ELF-1 (cell line): ENCODE measurements around the gene MRPL27.
"Not testable (repeated sequence)": the region's sequence is repeated elsewhere in the genome, so short reads cannot be mapped to it uniquely, and the experiment has no call there.

ENCODE experiments used
- DNase-seq: peaks from one replicate; pipeline ENCODE4 v3.0.0-alpha.2; 2016; ENCODE audit warnings: low read depth, low spot score

The MRPL27 gene

GRCh38 chr17:50372758-50373556, at the start of gene MRPL27, which contains the start of gene EME1:
Gene MRPL27 (minus strand): TSS chr17:50373184. CDS start chr17:50373170, 14 bp downstream.
Gene EME1 (plus strand): TSS chr17:50373229. CDS start chr17:50375209, 1,980 bp downstream.
- DNase-seq, result peak; percentile 94

GRCh38 chr17:50422738-50423137, 49.8 kb upstream of the MRPL27 start:
- DNase-seq, result no peak

- no peak for DNase-seq
Measured at GRCh38 chr17:50421308-50422051, 48.5 kb upstream of the MRPL27 start.

- DNase-seq, result no peak
Measured at GRCh38 chr17:50420419-50421112, 47.6 kb upstream of the MRPL27 start.

GRCh38 chr17:50419577-50419976, 46.6 kb upstream of the MRPL27 start:
- DNase-seq, result not testable (repeated sequence)

- DNase-seq, result no peak
Measured at GRCh38 chr17:50414808-50415207, 41.8 kb upstream of the MRPL27 start.

- no peak for DNase-seq
Measured at GRCh38 chr17:50412188-50412732, 39.3 kb upstream of the MRPL27 start.

GRCh38 chr17:50407921-50408320, 34.9 kb upstream of the MRPL27 start:
- no peak for DNase-seq

- DNase-seq, result no peak
Measured at GRCh38 chr17:50406578-50406977, 33.6 kb upstream of the MRPL27 start.

- not testable (repeated sequence) for DNase-seq
Measured at GRCh38 chr17:50405351-50405750, 32.4 kb upstream of the MRPL27 start.

GRCh38 chr17:50399591-50399990, 26.6 kb upstream of the MRPL27 start:
- not testable (repeated sequence) for DNase-seq

GRCh38 chr17:50398672-50399071, 25.7 kb upstream of the MRPL27 start:
- not testable (repeated sequence) for DNase-seq

- DNase-seq, result no peak
Measured at GRCh38 chr17:50397919-50398285, 24.9 kb upstream of the MRPL27 start.

GRCh38 chr17:50397111-50397918, 24.3 kb upstream of the MRPL27 start, which contains the start of gene LRRC59:
Gene LRRC59 (minus strand): TSS chr17:50397523. CDS start chr17:50397317, 206 bp downstream.
- DNase-seq, result peak; percentile 90

GRCh38 chr17:50396261-50397110, 23.5 kb upstream of the MRPL27 start:
- peak; percentile 40 for DNase-seq

- DNase-seq, result no peak
Measured at GRCh38 chr17:50394711-50395110, 21.7 kb upstream of the MRPL27 start.

GRCh38 chr17:50393700-50394099, 20.7 kb upstream of the MRPL27 start:
- DNase-seq, result no peak

GRCh38 chr17:50392621-50393020, 19.6 kb upstream of the MRPL27 start:
- DNase-seq, result no peak

- no peak for DNase-seq
Measured at GRCh38 chr17:50389534-50389933, 16.6 kb upstream of the MRPL27 start.

- DNase-seq, result no peak
Measured at GRCh38 chr17:50388728-50389127, 15.7 kb upstream of the MRPL27 start.
